ENCODE results near the gene STK17B.

The STK17B gene

GRCh38 chr2:196131949-196132925 lies 39.1 kb downstream of the STK17B start:
- Mint-ChIP-seq H3K27ac (peak overlapping the region; percentile 68), H3K9me3 (peaks cover 64% of the 10 kb centered on the region), H3K36me3 (ENCODE audit: low read depth) (peaks cover 71% of the 10 kb centered on the region), H3K27me3 (ENCODE audit: low read depth) (no peaks in the 10 kb centered on the region), H3K4me1 (ENCODE audit: low read depth) (peaks cover 4% of the 10 kb centered on the region), H3K4me3 (no peak overlapping the region)
- DNase-seq (ENCODE audit: low spot score), result no peak

DNA sequence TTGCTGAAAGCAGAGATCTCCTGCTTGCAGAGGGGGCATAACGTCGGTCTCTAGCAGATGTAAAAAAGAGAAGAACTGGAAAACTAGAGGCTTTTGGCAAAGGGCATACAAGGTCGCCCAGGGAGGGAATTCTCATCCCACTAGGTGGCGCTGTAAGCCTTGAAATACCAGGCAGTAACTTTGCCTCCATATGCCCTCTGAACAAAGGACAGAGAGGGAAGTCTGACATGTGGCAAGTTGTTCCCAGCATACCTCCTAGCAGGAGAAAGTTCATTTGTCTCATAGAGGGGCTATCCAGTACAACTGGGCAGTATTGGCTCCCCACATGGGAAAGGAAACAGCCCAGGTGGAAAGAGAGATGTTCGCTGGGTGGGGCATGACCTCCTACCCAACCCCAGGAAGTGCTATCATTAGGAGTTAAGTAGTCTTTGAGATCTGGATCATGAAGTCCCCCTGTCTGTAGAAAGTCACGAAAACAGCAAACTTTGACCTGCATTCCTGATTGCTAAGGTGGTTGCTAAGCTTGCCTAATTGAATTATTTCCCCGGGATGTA lies 39.9 kb downstream of the STK17B start:
- Mint-ChIP-seq H3K4me1 (ENCODE audit: low read depth) (peaks cover 4% of the 10 kb centered on the region), H3K27me3 (ENCODE audit: low read depth) (no peaks in the 10 kb centered on the region), H3K36me3 (ENCODE audit: low read depth) (peaks cover 63% of the 10 kb centered on the region), H3K9me3 (peaks cover 66% of the 10 kb centered on the region), H3K27ac (peak overlapping the region; percentile 68), H3K4me3 (no peak overlapping the region)
- DNase-seq (ENCODE audit: low spot score), result peak; percentile 44

DNA sequence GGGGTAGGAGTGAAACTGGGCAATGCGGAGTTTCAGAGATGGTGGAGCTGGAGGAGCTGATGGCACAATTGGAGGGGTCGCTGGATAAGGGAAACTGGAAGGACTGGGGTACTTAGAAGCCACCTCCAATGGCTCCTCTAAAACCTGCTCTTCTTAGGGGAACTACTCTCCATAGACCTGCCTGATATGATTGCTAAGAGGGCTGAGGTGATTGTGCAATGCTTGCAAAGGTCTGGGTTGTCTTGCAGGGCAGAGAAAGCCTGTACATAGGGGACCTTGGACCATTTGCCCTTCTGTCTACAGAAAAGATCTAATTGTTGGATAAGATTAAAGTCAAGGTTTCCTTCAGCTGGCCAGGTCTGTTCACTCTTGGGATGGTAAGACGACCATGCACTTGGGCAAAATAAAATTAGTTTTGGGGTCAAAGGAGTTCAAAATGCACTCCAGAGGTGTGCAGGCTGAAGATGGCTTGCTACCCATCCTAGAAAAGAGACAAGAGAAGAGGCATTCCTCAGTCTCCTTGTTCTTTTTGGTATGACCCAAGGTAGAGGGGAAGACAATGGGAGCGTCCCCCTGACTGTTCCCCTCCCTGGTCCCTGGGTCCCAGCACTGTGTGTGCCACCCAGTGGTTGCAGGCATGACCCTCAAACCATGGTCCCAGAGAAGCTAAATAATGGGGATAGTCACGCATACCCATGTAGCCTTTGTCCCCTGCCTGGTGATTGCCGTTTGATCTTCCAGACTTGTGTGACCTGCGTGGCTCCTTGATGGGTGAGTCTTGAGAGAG lies 41.1 kb downstream of the STK17B start:
- Mint-ChIP-seq H3K36me3 (ENCODE audit: low read depth) (peaks cover 52% of the 10 kb centered on the region), H3K27me3 (ENCODE audit: low read depth) (no peaks in the 10 kb centered on the region), H3K27ac (no peak overlapping the region), H3K4me3 (no peak overlapping the region), H3K4me1 (ENCODE audit: low read depth) (peaks cover 4% of the 10 kb centered on the region), H3K9me3 (peaks cover 66% of the 10 kb centered on the region)
- no peak for DNase-seq (ENCODE audit: low spot score)

DNA sequence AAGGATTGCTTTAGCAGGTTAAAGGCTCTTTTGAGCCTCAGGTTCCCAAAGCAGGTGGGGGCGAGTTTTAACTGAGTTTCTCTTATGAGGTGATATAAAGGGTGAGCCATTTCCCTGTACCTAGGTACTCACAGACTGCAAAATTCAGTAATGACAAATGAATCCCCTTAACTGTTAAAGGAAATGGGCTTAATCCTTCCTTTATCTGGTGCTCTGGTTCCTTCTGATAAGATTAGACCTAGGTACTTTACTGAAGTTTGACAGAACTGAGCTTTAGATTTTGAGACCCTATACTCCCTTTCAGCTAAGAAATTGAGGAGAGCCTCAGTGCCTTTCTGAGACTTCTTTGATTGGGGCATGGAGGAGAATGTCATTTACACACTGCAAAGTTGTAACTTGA lies 42.6 kb downstream of the STK17B start:
- Mint-ChIP-seq H3K36me3 (ENCODE audit: low read depth) (peaks cover 39% of the 10 kb centered on the region), H3K4me3 (no peak overlapping the region), H3K4me1 (ENCODE audit: low read depth) (peaks cover 2% of the 10 kb centered on the region), H3K27ac (no peak overlapping the region), H3K9me3 (peaks cover 61% of the 10 kb centered on the region), H3K27me3 (ENCODE audit: low read depth) (peaks cover 3% of the 10 kb centered on the region)
- no peak for DNase-seq (ENCODE audit: low spot score)

GRCh38 chr2:196125596-196125995 lies 45.8 kb downstream of the STK17B start:
- peaks cover 11% of the 10 kb centered on the region for H3K36me3 Mint-ChIP-seq (ENCODE audit: low read depth)
- no peak for DNase-seq (ENCODE audit: low spot score)
- H3K4me3 Mint-ChIP-seq, result no peak overlapping the region
- peaks cover 3% of the 10 kb centered on the region for H3K27me3 Mint-ChIP-seq (ENCODE audit: low read depth)
- H3K27ac Mint-ChIP-seq, result no peak overlapping the region
- peaks cover 32% of the 10 kb centered on the region for H3K9me3 Mint-ChIP-seq
- H3K4me1 Mint-ChIP-seq (ENCODE audit: low read depth), result no peaks in the 10 kb centered on the region

DNA sequence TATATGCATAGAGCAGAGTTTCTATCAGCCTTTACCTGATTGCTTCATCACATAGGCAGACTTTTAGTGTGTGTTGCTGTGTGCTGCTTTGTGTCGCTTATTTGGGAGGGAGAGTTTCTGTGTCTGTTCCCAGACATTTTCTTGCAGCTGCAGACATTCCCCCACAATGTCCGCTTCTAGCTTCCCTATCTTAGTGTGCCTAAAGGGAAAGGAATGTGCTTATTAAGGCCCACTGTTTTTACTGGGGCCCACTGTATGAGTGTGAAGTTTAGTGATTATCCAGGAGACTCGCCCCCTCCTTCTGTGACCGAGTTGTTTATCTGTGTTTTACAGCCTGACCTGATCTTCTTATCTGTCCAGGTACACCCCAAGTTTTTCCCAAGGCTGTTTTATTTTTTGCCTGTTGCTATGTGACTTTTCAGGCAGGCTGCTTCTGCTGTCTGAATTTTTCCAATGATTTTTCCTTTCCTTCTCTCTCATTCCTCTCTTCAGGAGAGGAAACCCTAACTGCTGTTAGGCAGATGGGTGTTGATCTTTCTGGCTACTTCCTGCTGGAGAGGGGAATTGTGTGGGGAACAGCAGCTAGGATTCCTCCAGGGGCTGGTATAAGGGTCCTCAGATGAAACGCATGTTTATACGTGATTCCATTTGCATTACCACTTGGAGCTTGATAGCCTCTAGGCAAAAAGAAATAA lies 47.6 kb downstream of the STK17B start:
- H3K9me3 Mint-ChIP-seq, result peaks cover 16% of the 10 kb centered on the region
- H3K27ac Mint-ChIP-seq, result no peak overlapping the region
- no peak for DNase-seq (ENCODE audit: low spot score)
- peaks cover 5% of the 10 kb centered on the region for H3K27me3 Mint-ChIP-seq (ENCODE audit: low read depth)
- H3K36me3 Mint-ChIP-seq (ENCODE audit: low read depth), result peaks cover 2% of the 10 kb centered on the region
- no peaks in the 10 kb centered on the region for H3K4me1 Mint-ChIP-seq (ENCODE audit: low read depth)
- no peak overlapping the region for H3K4me3 Mint-ChIP-seq

GRCh38 chr2:196119926-196120325 lies 51.5 kb downstream of the STK17B start:
- Mint-ChIP-seq H3K4me3 (no peak overlapping the region), H3K4me1 (ENCODE audit: low read depth) (no peaks in the 10 kb centered on the region), H3K27me3 (ENCODE audit: low read depth) (peaks cover 5% of the 10 kb centered on the region), H3K9me3 (no peaks in the 10 kb centered on the region), H3K27ac (no peak overlapping the region), H3K36me3 (ENCODE audit: low read depth) (no peaks in the 10 kb centered on the region)
- no peak for DNase-seq (ENCODE audit: low spot score)

DNA sequence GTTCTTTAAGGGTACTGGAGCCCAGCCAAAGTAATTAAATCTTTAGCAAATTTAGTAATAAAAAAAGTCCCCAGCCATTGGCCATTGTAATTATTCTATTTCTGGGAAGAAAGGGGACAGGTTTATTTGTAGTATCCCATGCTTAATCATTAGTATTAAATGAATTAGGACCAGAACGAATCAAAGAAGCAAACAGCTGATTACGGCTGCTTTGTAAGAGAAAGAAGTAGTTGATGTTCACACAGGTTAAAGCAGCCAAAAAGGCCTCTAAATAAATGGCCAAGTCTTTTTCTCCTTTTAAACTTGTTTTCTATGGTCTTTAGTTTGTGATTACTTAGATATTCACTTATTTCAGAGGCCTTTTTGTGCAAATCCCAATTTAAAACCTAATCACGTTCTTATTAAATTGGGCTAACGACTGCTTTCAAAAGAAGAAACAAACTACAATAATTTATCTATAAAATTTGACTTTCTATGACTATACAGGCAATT lies 54.1 kb downstream of the STK17B start:
- Mint-ChIP-seq H3K36me3 (ENCODE audit: low read depth) (no peaks in the 10 kb centered on the region), H3K9me3 (no peaks in the 10 kb centered on the region)

DNA sequence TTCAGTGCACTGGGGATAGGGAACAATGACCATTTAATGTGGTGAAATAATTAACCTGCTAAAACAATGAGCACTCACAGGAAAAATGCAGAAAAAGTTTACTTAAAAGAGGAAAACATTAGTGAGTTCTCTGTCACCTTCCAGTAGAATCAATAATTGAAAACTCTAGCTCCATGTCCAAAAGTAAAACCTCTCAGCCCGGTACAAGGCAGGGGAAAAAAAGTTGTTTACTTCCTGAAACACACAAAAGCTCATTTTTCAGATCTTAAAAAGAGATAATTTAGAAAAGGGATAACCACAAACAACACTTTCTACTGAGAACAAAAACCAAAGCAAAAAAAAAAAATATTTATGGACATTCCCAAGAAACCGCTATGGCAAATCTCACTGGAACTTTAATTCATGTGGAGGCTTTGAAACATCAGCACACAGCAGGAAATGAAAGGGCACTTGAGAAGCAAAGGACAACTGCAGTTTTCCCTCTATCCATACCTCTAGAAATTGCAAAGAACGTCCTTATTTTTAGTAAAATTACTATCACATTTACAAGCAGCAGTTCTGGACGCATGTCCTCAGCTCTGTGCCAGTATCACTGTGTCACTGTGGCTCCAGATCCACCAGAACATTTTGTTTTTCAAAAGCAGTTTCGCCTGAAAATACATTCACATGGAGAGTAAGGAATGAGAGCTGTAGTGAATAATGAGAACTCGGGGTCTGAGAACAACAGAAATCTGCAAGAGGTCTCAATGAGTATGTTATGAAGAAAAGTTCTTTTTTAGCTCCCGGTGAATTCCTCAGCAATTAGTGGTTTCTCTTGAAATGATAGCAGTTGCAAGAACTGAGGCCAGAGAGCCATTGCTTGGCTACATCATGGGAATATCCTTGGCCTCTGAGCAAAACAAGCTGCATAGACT lies 58.1 kb downstream of the STK17B start:
- no peaks in the 10 kb centered on the region for H3K9me3 Mint-ChIP-seq
- H3K4me1 Mint-ChIP-seq (ENCODE audit: low read depth), result peaks cover 15% of the 10 kb centered on the region
- no peaks in the 10 kb centered on the region for H3K36me3 Mint-ChIP-seq (ENCODE audit: low read depth)
- H3K4me3 Mint-ChIP-seq, result peak overlapping the region; percentile 54
- H3K27ac Mint-ChIP-seq, result no peak overlapping the region
- no peak for DNase-seq (ENCODE audit: low spot score)
- H3K27me3 Mint-ChIP-seq (ENCODE audit: low read depth), result no peaks in the 10 kb centered on the region

More for the DNA sequence above, 54.1 kb downstream of the STK17B start:
- H3K27me3 Mint-ChIP-seq (ENCODE audit: low read depth), result peaks cover 2% of the 10 kb centered on the region
- H3K4me3 Mint-ChIP-seq, result no peak overlapping the region
- H3K4me1 Mint-ChIP-seq (ENCODE audit: low read depth), result peaks cover 14% of the 10 kb centered on the region
- no peak for DNase-seq (ENCODE audit: low spot score)
- no peak overlapping the region for H3K27ac Mint-ChIP-seq

GRCh38 chr2:196112418-196113034 lies 58.9 kb downstream of the STK17B start:
- H3K4me3 Mint-ChIP-seq, result no peak overlapping the region
- peaks cover 15% of the 10 kb centered on the region for H3K4me1 Mint-ChIP-seq (ENCODE audit: low read depth)
- no peak for DNase-seq (ENCODE audit: low spot score)
- H3K36me3 Mint-ChIP-seq (ENCODE audit: low read depth), result no peaks in the 10 kb centered on the region
- no peaks in the 10 kb centered on the region for H3K9me3 Mint-ChIP-seq
- H3K27me3 Mint-ChIP-seq (ENCODE audit: low read depth), result no peaks in the 10 kb centered on the region
- no peak overlapping the region for H3K27ac Mint-ChIP-seq

DNA sequence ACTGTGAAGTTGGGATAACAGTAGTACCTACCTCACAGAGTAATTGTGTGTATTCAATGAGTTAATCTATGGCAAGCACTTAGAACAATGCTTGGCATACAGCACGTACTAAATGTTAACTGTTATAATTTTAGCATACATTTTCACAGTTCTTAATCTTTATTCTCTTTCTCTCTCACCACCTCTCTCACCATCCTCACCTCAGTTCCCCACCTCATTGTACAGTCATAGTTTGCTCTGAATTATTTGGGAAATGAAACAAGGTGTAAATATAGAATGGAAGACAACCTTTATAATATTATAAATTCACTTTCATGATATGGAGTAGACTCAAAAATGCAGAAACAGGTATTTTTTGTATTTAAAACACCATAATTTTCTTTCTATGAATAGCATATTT lies 62.8 kb downstream of the STK17B start:
- no peak overlapping the region for H3K4me3 Mint-ChIP-seq
- no peaks in the 10 kb centered on the region for H3K27me3 Mint-ChIP-seq (ENCODE audit: low read depth)
- H3K4me1 Mint-ChIP-seq (ENCODE audit: low read depth), result peaks cover 17% of the 10 kb centered on the region
- no peaks in the 10 kb centered on the region for H3K9me3 Mint-ChIP-seq
- H3K36me3 Mint-ChIP-seq (ENCODE audit: low read depth), result peaks cover 2% of the 10 kb centered on the region
- no peak overlapping the region for H3K27ac Mint-ChIP-seq
- DNase-seq (ENCODE audit: low spot score), result no peak

GRCh38 chr2:196105951-196106350 lies 65.4 kb downstream of the STK17B start:
- Mint-ChIP-seq H3K4me1 (ENCODE audit: low read depth) (peaks cover 17% of the 10 kb centered on the region), H3K27me3 (ENCODE audit: low read depth) (no peaks in the 10 kb centered on the region), H3K36me3 (ENCODE audit: low read depth) (peaks cover 2% of the 10 kb centered on the region), H3K9me3 (no peaks in the 10 kb centered on the region), H3K27ac (no peak overlapping the region), H3K4me3 (no peak overlapping the region)
- DNase-seq (ENCODE audit: low spot score), result no peak

Measured in T-helper 2 cell treated with Interferon-gamma antibody and Interleukin-4, amounts not matched to agents 5 μg/mL and 100 μg/mL, for 36 hours (primary cell).